Activated naive CD4-positive, alpha-beta T cell treated with anti-CD3 and anti-CD28 coated beads for 36 hours (primary cell): ENCODE data around the gene OR6C1. TPM values are rescaled to one million over a fixed set of nuclear protein-coding genes. Genes with fewer than 3 reads are reported as not detected.
"Not testable (repeated sequence)": the region's sequence is repeated elsewhere in the genome, so short reads cannot be mapped to it uniquely, and the experiment has no call there.

Experiments used
- CTCF ChIA-PET: fragments of 350-600 bp; sonication (Branson Sonifier 250); formaldehyde crosslinking; loops from one replicate; lab custom pipeline; 2021; ENCODE audit warnings: antibody characterized with exemption; lab: Charles Lee
- DNase-seq: peaks from one replicate; pipeline ENCODE4 v3.0.0-alpha.2; 2020
- H3K27ac Mint-ChIP-seq: one replicate; pipeline ENCODE4 v1.8.0; 2021; ENCODE audit warnings: mild to moderate bottlenecking, mixed read lengths
- H3K27me3 Mint-ChIP-seq: one replicate; pipeline ENCODE4 v1.8.0; 2021; ENCODE audit warnings: low read depth, mixed read lengths
- H3K36me3 Mint-ChIP-seq: one replicate; pipeline ENCODE4 v1.8.0; 2021; ENCODE audit warnings: low read depth, mixed read lengths
- H3K4me1 Mint-ChIP-seq: one replicate; pipeline ENCODE4 v1.8.0; 2021; ENCODE audit warnings: low read depth, mixed read lengths
- H3K4me3 Mint-ChIP-seq: one replicate; pipeline ENCODE4 v1.8.0; 2021; ENCODE audit warnings: mild to moderate bottlenecking, moderate library complexity, mixed read lengths
- H3K9me3 Mint-ChIP-seq: one replicate; pipeline ENCODE4 v1.8.0; 2021; ENCODE audit warnings: mixed read lengths
- intact Hi-C: fragments of 100-400 bp; cut with micrococcal nuclease; formaldehyde crosslinking; loops from one replicate; pipeline ENCODE4 v1.15.1; 2023
- total RNA-seq, 2 experiments: library from RNA; stranded (reverse); gene quantifications; one replicate each; pipeline ENCODE4 v1.2.3, GENCODE V29; 2021

Gene OR6C1
- not detected for total RNA-seq

GRCh38 chr12:55314043-55314442 is at the start of gene OR6C1:
Gene OR6C1, plus strand, starts transcription at chr12:55314343. Its CDS starts 6,257 bp downstream, at chr12:55320600.
- no peak within 1 kb of the TSS for H3K27ac Mint-ChIP-seq
- CTCF ChIA-PET, result no interaction called here
- H3K36me3 Mint-ChIP-seq, result no peaks in the 10 kb centered on the region
- intact Hi-C loops, result no loop called here
- H3K4me3 Mint-ChIP-seq, result no peak within 1 kb of the TSS
- peaks cover under 1% of the 10 kb centered on the region for H3K9me3 Mint-ChIP-seq
- no peaks in the 10 kb centered on the region for H3K4me1 Mint-ChIP-seq
- no peak for DNase-seq
- H3K27me3 Mint-ChIP-seq, result peaks cover 18% of the 10 kb centered on the region

GRCh38 chr12:55280991-55281390 is 33.2 kb upstream of the OR6C1 start:
- Mint-ChIP-seq H3K4me1 (no peaks in the 10 kb centered on the region), H3K27me3 (peaks cover 15% of the 10 kb centered on the region), H3K27ac (no peak overlapping the region), H3K4me3 (no peak overlapping the region), H3K36me3 (no peaks in the 10 kb centered on the region), H3K9me3 (no peaks in the 10 kb centered on the region)
- intact Hi-C loops, result no loop called here
- no peak for DNase-seq
- CTCF ChIA-PET, result no interaction called here

- Mint-ChIP-seq H3K4me1 (no peaks in the 10 kb centered on the region), H3K4me3 (no peak overlapping the region), H3K27me3 (peaks cover 8% of the 10 kb centered on the region), H3K27ac (no peak overlapping the region), H3K9me3 (no peaks in the 10 kb centered on the region), H3K36me3 (no peaks in the 10 kb centered on the region)
- no peak for DNase-seq
- CTCF ChIA-PET, result interaction anchor here (0.8 kb wide), 1 partner anchor 263 kb away, joined by 4 read pairs; no protein-coding TSS in a partner anchor
- intact Hi-C loops, result no loop called here
These were observed 24.1 kb upstream of the OR6C1 start for GRCh38 chr12:55289999-55290398.

- no peaks in the 10 kb centered on the region for H3K36me3 Mint-ChIP-seq
- H3K27ac Mint-ChIP-seq, result no peak within 1 kb of the TSS
- no peaks in the 10 kb centered on the region for H3K4me1 Mint-ChIP-seq
- H3K27me3 Mint-ChIP-seq, result peaks cover 7% of the 10 kb centered on the region
- CTCF ChIA-PET, result no interaction called here
- DNase-seq, result no peak
- H3K4me3 Mint-ChIP-seq, result no peak within 1 kb of the TSS
- H3K9me3 Mint-ChIP-seq, result no peaks in the 10 kb centered on the region
- intact Hi-C loops, result no loop called here
These were observed 17.7 kb upstream of the OR6C1 start, which contains the start of gene OR6C6 for GRCh38 chr12:55296469-55296868. Gene OR6C6, minus strand, starts transcription at chr12:55296569. Its CDS starts 1,337 bp downstream, at chr12:55295232.

GRCh38 chr12:55320201-55320600 is 6.1 kb downstream of the OR6C1 start:
- CTCF ChIA-PET, result no interaction called here
- no peaks in the 10 kb centered on the region for H3K4me1 Mint-ChIP-seq
- peaks cover 4% of the 10 kb centered on the region for H3K9me3 Mint-ChIP-seq
- no peak overlapping the region for H3K27ac Mint-ChIP-seq
- H3K36me3 Mint-ChIP-seq, result no peaks in the 10 kb centered on the region
- H3K27me3 Mint-ChIP-seq, result peaks cover 10% of the 10 kb centered on the region
- intact Hi-C loops, result no loop called here
- DNase-seq, result no peak
- no peak overlapping the region for H3K4me3 Mint-ChIP-seq

GRCh38 chr12:55325801-55326200 is 11.7 kb downstream of the OR6C1 start:
- H3K27me3 Mint-ChIP-seq, H3K4me3 Mint-ChIP-seq, H3K36me3 Mint-ChIP-seq, H3K27ac Mint-ChIP-seq, H3K4me1 Mint-ChIP-seq, CTCF ChIA-PET, H3K9me3 Mint-ChIP-seq, intact Hi-C loops, DNase-seq: not testable (repeated sequence)

GRCh38 chr12:55330446-55330845 is 16.3 kb downstream of the OR6C1 start, which contains the start of gene OR6C3:
Gene OR6C3, plus strand, starts transcription at chr12:55330746. Its CDS starts 955 bp downstream, at chr12:55331701.
- Mint-ChIP-seq H3K27ac (no peak within 1 kb of the TSS), H3K27me3 (peaks cover 11% of the 10 kb centered on the region), H3K36me3 (no peaks in the 10 kb centered on the region), H3K9me3 (no peaks in the 10 kb centered on the region), H3K4me1 (no peaks in the 10 kb centered on the region), H3K4me3 (no peak within 1 kb of the TSS)
- CTCF ChIA-PET, result interaction anchor here (0.6 kb wide), 1 partner anchor 289 kb away, joined by 3 read pairs; no protein-coding TSS in a partner anchor
- DNase-seq, result no peak
- intact Hi-C loops, result no loop called here

- DNase-seq, result no peak
- no peak overlapping the region for H3K27ac Mint-ChIP-seq
- H3K4me1 Mint-ChIP-seq, result no peaks in the 10 kb centered on the region
- H3K27me3 Mint-ChIP-seq, result peaks cover 19% of the 10 kb centered on the region
- no peaks in the 10 kb centered on the region for H3K36me3 Mint-ChIP-seq
- intact Hi-C loops, result no loop called here
- no peak overlapping the region for H3K4me3 Mint-ChIP-seq
- no peaks in the 10 kb centered on the region for H3K9me3 Mint-ChIP-seq
- CTCF ChIA-PET, result no interaction called here
These were observed 21.9 kb downstream of the OR6C1 start for GRCh38 chr12:55336002-55336401.

- H3K4me1 Mint-ChIP-seq, DNase-seq, H3K27ac Mint-ChIP-seq, H3K36me3 Mint-ChIP-seq, intact Hi-C loops, H3K4me3 Mint-ChIP-seq, CTCF ChIA-PET, H3K9me3 Mint-ChIP-seq: not testable (repeated sequence)
- peaks cover 24% of the 10 kb centered on the region for H3K27me3 Mint-ChIP-seq
These were observed 41.2 kb downstream of the OR6C1 start for GRCh38 chr12:55355338-55355737.

GRCh38 chr12:55362675-55363074 is 48.5 kb downstream of the OR6C1 start, which contains the start of gene OR6C75:
Gene OR6C75, plus strand, starts transcription at chr12:55362975. Its CDS starts 2,136 bp downstream, at chr12:55365111.
- no peaks in the 10 kb centered on the region for H3K4me1 Mint-ChIP-seq
- H3K4me3 Mint-ChIP-seq, result no peak within 1 kb of the TSS
- intact Hi-C loops, result no loop called here
- H3K36me3 Mint-ChIP-seq, result no peaks in the 10 kb centered on the region
- H3K9me3 Mint-ChIP-seq, result no peaks in the 10 kb centered on the region
- no peak within 1 kb of the TSS for H3K27ac Mint-ChIP-seq
- CTCF ChIA-PET, result interaction anchor here (1.0 kb wide), 1 partner anchor 256 kb away, joined by 4 read pairs; no protein-coding TSS in a partner anchor
- H3K27me3 Mint-ChIP-seq, result peaks cover 21% of the 10 kb centered on the region
- DNase-seq, result no peak

GRCh38 chr12:55365086-55365485 is 50.9 kb downstream of the OR6C1 start:
- no peaks in the 10 kb centered on the region for H3K4me1 Mint-ChIP-seq

More at GRCh38 chr12:55365086-55365485, 50.9 kb downstream of the OR6C1 start:
- intact Hi-C loops, result no loop called here
- Mint-ChIP-seq H3K27ac (no peak overlapping the region), H3K9me3 (no peaks in the 10 kb centered on the region), H3K36me3 (no peaks in the 10 kb centered on the region), H3K27me3 (peaks cover 13% of the 10 kb centered on the region), H3K4me3 (no peak overlapping the region)
- CTCF ChIA-PET, result no interaction called here
- DNase-seq, result no peak
